RWPE2 (cell line): ENCODE data around the gene CNKSR3.

Experiments used
- ATAC-seq: fragments of 200-7000 bp; cut with Tn5 transposase; 3 replicates; pipeline ENCODE4 v1.9.1; 2021; ENCODE audit warnings: low read depth
- DNase-seq: peaks from one replicate; pipeline ENCODE4 v3.0.0-alpha.2; 2020; ENCODE audit warnings: low spot score
- H3K27ac ChIP-seq: fragments of 450-650 bp; 2 replicates; pipeline ENCODE4 v1.5.1; 2017; ENCODE audit warnings: mild to moderate bottlenecking; ENCODE audit not compliant: poor library complexity, severe bottlenecking
- H3K27me3 ChIP-seq: fragments of 250-450 bp; sonication (Bioruptor Pico); 2 replicates; pipeline ENCODE4 v1.5.1; 2021; ENCODE audit warnings: mild to moderate bottlenecking, moderate library complexity; ENCODE audit not compliant: insufficient read depth, poor library complexity, severe bottlenecking
- H3K36me3 ChIP-seq: fragments of 250-450 bp; sonication (Bioruptor Pico); 2 replicates; pipeline ENCODE4 v1.5.1; 2020; ENCODE audit warnings: low read depth, mild to moderate bottlenecking, moderate library complexity
- H3K4me1 ChIP-seq: fragments of 250-450 bp; sonication (Bioruptor Pico); 2 replicates; pipeline ENCODE4 v1.5.1; 2021; ENCODE audit warnings: mild to moderate bottlenecking, moderate library complexity; ENCODE audit not compliant: insufficient read depth, poor library complexity, severe bottlenecking
- H3K4me3 ChIP-seq: fragments of 250-450 bp; sonication (Bioruptor Pico); 2 replicates; pipeline ENCODE4 v1.5.1; 2021; ENCODE audit warnings: mild to moderate bottlenecking, moderate library complexity; ENCODE audit not compliant: severe bottlenecking
- H3K9me3 ChIP-seq: fragments of 250-450 bp; sonication (Bioruptor Pico); 2 replicates; pipeline ENCODE4 v1.5.1; 2021; ENCODE audit warnings: mild to moderate bottlenecking, moderate library complexity; ENCODE audit not compliant: severe bottlenecking
- TF ChIP-seq, protein P1 (sequence below): fragments of 450-650 bp; IDR thresholded peaks from one replicate; pipeline ENCODE4 v1.5.1; 2017; ENCODE audit warnings: mild to moderate bottlenecking, moderate library complexity; ENCODE audit not compliant: poor library complexity, severe bottlenecking

CNKSR3 gene

DNA sequence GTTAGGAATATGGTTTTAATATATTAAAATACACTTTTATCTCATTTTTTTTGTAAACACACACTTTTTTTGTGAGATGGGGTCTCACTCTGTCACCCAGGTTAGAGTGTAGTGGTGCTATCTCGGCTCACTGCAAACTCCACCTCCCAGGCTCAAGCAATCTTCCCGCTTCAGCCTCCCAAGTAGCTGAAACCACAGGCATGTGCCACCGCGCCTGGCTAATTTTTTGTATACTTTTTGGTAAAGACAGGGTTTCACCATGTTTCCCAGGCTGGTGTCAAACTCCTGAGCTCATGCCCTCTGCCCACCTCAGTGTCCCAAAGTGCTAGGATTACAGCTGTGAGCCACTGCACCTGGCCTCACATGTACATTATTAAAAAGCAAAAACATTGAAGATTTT is 164.7 kb downstream of the CNKSR3 start:
- no peaks in the 10 kb centered on the region for H3K9me3 ChIP-seq
- H3K36me3 ChIP-seq, result no peaks in the 10 kb centered on the region
- TF ChIP-seq, protein P1, sequence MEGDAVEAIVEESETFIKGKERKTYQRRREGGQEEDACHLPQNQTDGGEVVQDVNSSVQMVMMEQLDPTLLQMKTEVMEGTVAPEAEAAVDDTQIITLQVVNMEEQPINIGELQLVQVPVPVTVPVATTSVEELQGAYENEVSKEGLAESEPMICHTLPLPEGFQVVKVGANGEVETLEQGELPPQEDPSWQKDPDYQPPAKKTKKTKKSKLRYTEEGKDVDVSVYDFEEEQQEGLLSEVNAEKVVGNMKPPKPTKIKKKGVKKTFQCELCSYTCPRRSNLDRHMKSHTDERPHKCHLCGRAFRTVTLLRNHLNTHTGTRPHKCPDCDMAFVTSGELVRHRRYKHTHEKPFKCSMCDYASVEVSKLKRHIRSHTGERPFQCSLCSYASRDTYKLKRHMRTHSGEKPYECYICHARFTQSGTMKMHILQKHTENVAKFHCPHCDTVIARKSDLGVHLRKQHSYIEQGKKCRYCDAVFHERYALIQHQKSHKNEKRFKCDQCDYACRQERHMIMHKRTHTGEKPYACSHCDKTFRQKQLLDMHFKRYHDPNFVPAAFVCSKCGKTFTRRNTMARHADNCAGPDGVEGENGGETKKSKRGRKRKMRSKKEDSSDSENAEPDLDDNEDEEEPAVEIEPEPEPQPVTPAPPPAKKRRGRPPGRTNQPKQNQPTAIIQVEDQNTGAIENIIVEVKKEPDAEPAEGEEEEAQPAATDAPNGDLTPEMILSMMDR, result no peak
- ATAC-seq (no peak), DNase-seq (no peak)
- no peaks in the 10 kb centered on the region for H3K4me1 ChIP-seq
- no peak overlapping the region for H3K27ac ChIP-seq
- no peaks in the 10 kb centered on the region for H3K27me3 ChIP-seq
- no peak overlapping the region for H3K4me3 ChIP-seq

DNA sequence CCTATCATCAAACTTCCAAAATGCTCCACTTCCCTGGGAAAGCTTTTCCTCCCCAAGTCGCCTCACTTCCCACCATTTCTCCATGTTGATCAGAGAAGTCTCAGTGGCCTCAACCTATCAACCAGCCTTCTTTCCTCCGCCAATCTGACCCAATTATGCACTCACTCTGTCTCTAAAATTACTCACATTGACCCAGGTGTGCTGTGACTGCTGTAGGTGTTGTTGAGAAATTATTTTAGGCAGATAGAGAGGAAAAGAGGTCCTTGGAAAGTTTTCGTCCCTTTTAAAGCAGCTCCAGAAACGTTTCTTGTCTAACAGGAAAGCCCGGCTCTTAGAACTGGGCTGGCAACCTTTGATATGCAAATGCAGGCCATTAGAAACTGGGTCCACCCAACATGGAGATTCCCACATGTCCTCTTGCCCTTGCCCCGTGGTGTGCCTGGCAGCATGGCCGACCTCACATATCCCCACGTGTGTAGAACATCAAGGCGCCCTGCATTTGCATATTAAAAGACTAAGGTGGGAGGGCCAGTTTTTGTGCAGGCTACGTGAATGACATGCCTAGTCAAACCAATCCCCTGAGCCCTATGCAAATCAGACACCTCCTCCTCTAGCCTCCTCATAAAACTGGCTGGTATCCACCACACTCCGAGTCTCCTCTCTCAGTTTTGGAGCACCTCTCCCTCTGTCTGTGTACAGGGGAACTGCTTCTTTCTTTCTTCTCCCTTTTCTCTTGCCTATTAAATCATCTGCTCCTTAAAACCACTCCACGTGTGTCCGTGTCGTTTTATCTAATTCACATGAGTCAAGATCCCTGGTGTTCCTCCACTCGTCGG is 166.8 kb downstream of the CNKSR3 start:
- no peak for DNase-seq

DNA sequence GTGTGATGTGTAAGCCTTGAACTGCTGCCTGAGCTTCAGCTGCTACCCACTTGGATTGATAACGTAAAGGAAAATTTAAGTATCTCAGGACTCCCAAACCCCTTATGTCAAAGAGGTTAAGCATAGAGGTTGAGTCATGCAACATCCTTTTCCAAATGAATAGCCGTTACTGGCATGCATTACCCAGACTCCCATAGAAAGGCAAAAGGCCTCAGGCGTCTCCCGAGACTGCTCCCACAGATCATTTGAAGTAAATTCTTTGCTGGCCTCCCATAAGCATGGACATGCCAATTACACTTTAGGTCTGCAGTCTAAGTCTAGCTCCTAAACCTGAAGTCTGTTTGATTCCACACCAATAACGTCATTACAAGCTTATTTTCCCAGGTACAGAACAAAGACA is 168.6 kb downstream of the CNKSR3 start:
- TF ChIP-seq, protein P1, result no peak
- Histone ChIP-seq H3K9me3 (no peaks in the 10 kb centered on the region), H3K4me3 (no peak overlapping the region), H3K27ac (no peak overlapping the region), H3K36me3 (no peaks in the 10 kb centered on the region), H3K4me1 (no peaks in the 10 kb centered on the region), H3K27me3 (no peaks in the 10 kb centered on the region)
- peak; percentile 41; the same call in 1 of the 3 replicates for ATAC-seq
- DNase-seq, result no peak

More for the DNA sequence above, 166.8 kb downstream of the CNKSR3 start:
- no peaks in the 10 kb centered on the region for H3K9me3 ChIP-seq
- H3K36me3 ChIP-seq, result no peaks in the 10 kb centered on the region
- peak; percentile 63 for ATAC-seq
- TF ChIP-seq, protein P1, result no peak
- no peaks in the 10 kb centered on the region for H3K4me1 ChIP-seq
- no peaks in the 10 kb centered on the region for H3K27me3 ChIP-seq
- H3K27ac ChIP-seq, result no peak overlapping the region
- H3K4me3 ChIP-seq, result no peak overlapping the region

DNA sequence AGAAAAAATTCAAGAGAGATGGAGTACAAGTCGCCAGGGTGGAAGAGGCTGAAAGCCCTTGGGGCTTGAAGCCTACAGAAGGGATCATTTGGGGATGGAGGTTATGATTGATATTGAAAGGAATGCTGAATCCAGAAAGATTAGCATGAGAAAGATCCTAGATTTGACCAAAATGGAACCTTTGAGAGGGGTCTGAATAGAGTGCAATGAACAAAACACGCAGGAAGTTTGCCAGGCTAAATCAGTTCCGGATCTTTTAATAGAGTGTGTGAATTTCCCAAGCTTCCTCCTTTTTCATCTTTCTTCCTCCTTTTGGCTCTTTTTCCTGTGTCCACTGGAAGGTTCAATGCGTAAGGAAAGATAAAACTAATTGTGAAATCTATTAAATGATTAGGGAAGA is 169.1 kb downstream of the CNKSR3 start:
- TF ChIP-seq, protein P1, result no peak

More for the DNA sequence above, 169.1 kb downstream of the CNKSR3 start:
- no peaks in the 10 kb centered on the region for H3K9me3 ChIP-seq
- H3K4me3 ChIP-seq, result no peak overlapping the region
- no peaks in the 10 kb centered on the region for H3K4me1 ChIP-seq
- H3K27ac ChIP-seq, result no peak overlapping the region
- H3K27me3 ChIP-seq, result no peaks in the 10 kb centered on the region
- ATAC-seq (no peak), DNase-seq (no peak)
- no peaks in the 10 kb centered on the region for H3K36me3 ChIP-seq
